ENCODE data around the gene RAB26.
"Not testable (repeated sequence)": the region's sequence is repeated elsewhere in the genome, so short reads cannot be mapped to it uniquely, and the experiment has no call there.

Gene RAB26

GRCh38 chr16:2111412-2112335 is 36.8 kb upstream of the RAB26 start:
- CTCF ChIA-PET = interaction anchor here (0.6 kb wide), 1 partner anchor 29 kb away, joined by 3 read pairs; no protein-coding TSS in a partner anchor
- H3K27ac ChIP-seq; DNase-seq (ENCODE audit: low spot score); POLR2A ChIA-PET (ENCODE audit: low non-redundant PET): not testable (repeated sequence)

- POLR2A ChIA-PET (ENCODE audit: low non-redundant PET); CTCF ChIA-PET; DNase-seq (ENCODE audit: low spot score); H3K27ac ChIP-seq: not testable (repeated sequence)
Measured at GRCh38 chr16:2112539-2113106, 35.8 kb upstream of the RAB26 start.

- POLR2A ChIA-PET (ENCODE audit: low non-redundant PET); CTCF ChIA-PET: not testable (repeated sequence)
Measured at GRCh38 chr16:2114225-2114624, 34.2 kb upstream of the RAB26 start.

GRCh38 chr16:2114885-2115590 is 33.4 kb upstream of the RAB26 start:
- H3K27ac ChIP-seq; POLR2A ChIA-PET (ENCODE audit: low non-redundant PET); DNase-seq (ENCODE audit: low spot score); CTCF ChIA-PET: not testable (repeated sequence)

More at GRCh38 chr16:2114225-2114624, 34.2 kb upstream of the RAB26 start:
- H3K27ac ChIP-seq; DNase-seq (ENCODE audit: low spot score): not testable (repeated sequence)

- no peak overlapping the region for H3K27ac ChIP-seq
- ChIA-PET POLR2A (ENCODE audit: low non-redundant PET) (no interaction called here), CTCF (no interaction called here)
- TF ChIP-seq CTCF (conservative IDR thresholded peaks at IDR 0.05; ENCODE audit: low read depth) = no peak
- no peak for DNase-seq (ENCODE audit: low spot score)
Measured at GRCh38 chr16:2115591-2115973, 32.8 kb upstream of the RAB26 start.

GRCh38 chr16:2116428-2116827 is 32.0 kb upstream of the RAB26 start:
- DNase-seq (ENCODE audit: low spot score); CTCF ChIA-PET; POLR2A ChIA-PET (ENCODE audit: low non-redundant PET): not testable (repeated sequence)
- H3K27ac ChIP-seq = peak overlapping the region; percentile 61

GRCh38 chr16:2117341-2117740 is 31.1 kb upstream of the RAB26 start:
- peak overlapping the region; percentile 61 for H3K27ac ChIP-seq
- DNase-seq (ENCODE audit: low spot score); POLR2A ChIA-PET (ENCODE audit: low non-redundant PET); CTCF ChIA-PET: not testable (repeated sequence)

GRCh38 chr16:2117960-2118722 is 30.3 kb upstream of the RAB26 start:
- POLR2A ChIA-PET (ENCODE audit: low non-redundant PET); CTCF ChIA-PET: not testable (repeated sequence)

GRCh38 chr16:2121325-2121724 is 27.1 kb upstream of the RAB26 start:
- CTCF ChIA-PET = interaction anchor here (0.9 to 3.2 kb wide), 4 partner anchors 19 to 34 kb away, joined by 3 to 28 read pairs (median 4); partner anchors contain the start of gene TRAF7
- peak; percentile 27 for DNase-seq (ENCODE audit: low spot score)
- POLR2A ChIA-PET (ENCODE audit: low non-redundant PET) = not testable (repeated sequence)
- H3K27ac ChIP-seq = peak overlapping the region; percentile 99
- peak; percentile 56 for TF ChIP-seq CTCF (conservative IDR thresholded peaks at IDR 0.05; ENCODE audit: low read depth)

More at GRCh38 chr16:2117960-2118722, 30.3 kb upstream of the RAB26 start:
- DNase-seq (ENCODE audit: low spot score); H3K27ac ChIP-seq: not testable (repeated sequence)
